BLaER1 (cell line): Measurements from ENCODE around the gene CEP112.
A peak's percentile ranks its signal among the peaks of the same experiment; 100 is the strongest.

Source experiments
- H3K27ac ChIP-seq: shearing (Covaris generic); formaldehyde crosslinking; 2 replicates; pipeline ENCODE4 v1.8.1; 2022
- H3K27me3 ChIP-seq: shearing (Covaris generic); formaldehyde crosslinking; 2 replicates; pipeline ENCODE4 v1.8.1; 2022
- H3K36me3 ChIP-seq: shearing (Covaris generic); formaldehyde crosslinking; 2 replicates; pipeline ENCODE4 v1.8.1; 2022
- H3K4me1 ChIP-seq: shearing (Covaris generic); formaldehyde crosslinking; 2 replicates; pipeline ENCODE4 v1.8.1; 2022
- H3K4me2 ChIP-seq: shearing (Covaris generic); formaldehyde crosslinking; 2 replicates; pipeline ENCODE4 v1.8.1; 2022
- H3K4me3 ChIP-seq: shearing (Covaris generic); formaldehyde crosslinking; 2 replicates; pipeline ENCODE4 v1.8.1; 2022
- H3K9ac ChIP-seq: shearing (Covaris generic); formaldehyde crosslinking; 2 replicates; pipeline ENCODE4 v1.8.1; 2022
- H3K9me3 ChIP-seq: shearing (Covaris generic); formaldehyde crosslinking; 2 replicates; pipeline ENCODE4 v1.8.1; 2022
- H4K20me1 ChIP-seq: shearing (Covaris generic); formaldehyde crosslinking; 2 replicates; pipeline ENCODE4 v1.8.1; 2022
- Cebpa-rat ChIP-seq: shearing (Covaris generic); IDR thresholded peaks from 2 replicates; pipeline ENCODE4 v1.8.1; 2022

The CEP112 gene

DNA sequence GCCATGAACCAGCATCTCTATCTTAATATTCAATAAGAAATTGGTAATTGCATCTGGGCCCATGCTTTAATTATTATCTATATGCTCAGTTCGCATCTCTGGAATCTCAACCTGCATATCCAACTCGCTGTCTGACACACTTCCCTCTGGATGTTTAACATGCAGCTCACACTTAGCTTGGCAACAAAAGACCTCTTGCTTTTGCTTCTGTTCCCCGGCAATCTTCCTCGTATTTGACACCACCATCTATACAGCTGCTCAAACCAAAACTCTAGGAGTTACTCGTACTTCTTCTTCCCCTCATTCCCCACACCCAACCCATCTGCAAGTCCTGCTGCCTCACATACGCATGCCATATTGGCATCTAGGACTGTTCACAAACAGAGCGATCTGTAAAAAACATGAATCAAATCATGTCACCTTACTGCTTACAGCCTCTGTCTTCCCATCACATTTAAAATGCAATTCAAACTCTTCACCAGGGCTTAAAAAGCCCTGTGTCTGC lies 300.6 kb downstream of the CEP112 start:
- Histone ChIP-seq H3K9me3 (no peaks in the 10 kb centered on the region), H3K36me3 (no peaks in the 10 kb centered on the region), H3K4me2 (no peak overlapping the region), H3K27me3 (no peaks in the 10 kb centered on the region), H3K4me1 (no peaks in the 10 kb centered on the region), H4K20me1 (no peaks in the 10 kb centered on the region), H3K9ac (no peak overlapping the region), H3K27ac (no peak overlapping the region), H3K4me3 (no peak overlapping the region)
- TF ChIP-seq Cebpa-rat = no peak

DNA sequence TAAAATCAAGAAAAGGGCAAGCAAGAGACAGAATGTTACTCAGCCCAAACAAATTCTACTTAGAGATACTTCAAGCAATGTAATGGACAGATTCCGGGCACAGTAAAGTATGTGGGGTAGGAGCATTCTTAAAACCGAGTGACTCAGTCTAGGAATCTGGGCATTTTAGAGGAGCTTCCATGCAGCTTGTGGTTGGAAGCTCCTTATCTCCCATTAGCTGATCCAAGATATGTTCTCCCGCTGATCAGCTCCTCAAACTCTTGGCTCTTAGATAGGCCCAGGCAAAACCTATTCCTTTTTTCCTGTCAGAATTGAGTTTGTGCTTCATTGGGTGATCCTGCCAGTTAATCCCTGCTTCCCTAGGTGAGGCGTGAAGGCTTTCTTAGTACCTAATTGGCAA lies 303.3 kb downstream of the CEP112 start:
- Histone ChIP-seq H4K20me1 (no peaks in the 10 kb centered on the region), H3K4me1 (no peaks in the 10 kb centered on the region), H3K36me3 (no peaks in the 10 kb centered on the region), H3K4me3 (no peak overlapping the region), H3K27ac (no peak overlapping the region), H3K9ac (no peak overlapping the region), H3K4me2 (no peak overlapping the region), H3K9me3 (no peaks in the 10 kb centered on the region), H3K27me3 (no peaks in the 10 kb centered on the region)
- no peak for TF ChIP-seq Cebpa-rat

DNA sequence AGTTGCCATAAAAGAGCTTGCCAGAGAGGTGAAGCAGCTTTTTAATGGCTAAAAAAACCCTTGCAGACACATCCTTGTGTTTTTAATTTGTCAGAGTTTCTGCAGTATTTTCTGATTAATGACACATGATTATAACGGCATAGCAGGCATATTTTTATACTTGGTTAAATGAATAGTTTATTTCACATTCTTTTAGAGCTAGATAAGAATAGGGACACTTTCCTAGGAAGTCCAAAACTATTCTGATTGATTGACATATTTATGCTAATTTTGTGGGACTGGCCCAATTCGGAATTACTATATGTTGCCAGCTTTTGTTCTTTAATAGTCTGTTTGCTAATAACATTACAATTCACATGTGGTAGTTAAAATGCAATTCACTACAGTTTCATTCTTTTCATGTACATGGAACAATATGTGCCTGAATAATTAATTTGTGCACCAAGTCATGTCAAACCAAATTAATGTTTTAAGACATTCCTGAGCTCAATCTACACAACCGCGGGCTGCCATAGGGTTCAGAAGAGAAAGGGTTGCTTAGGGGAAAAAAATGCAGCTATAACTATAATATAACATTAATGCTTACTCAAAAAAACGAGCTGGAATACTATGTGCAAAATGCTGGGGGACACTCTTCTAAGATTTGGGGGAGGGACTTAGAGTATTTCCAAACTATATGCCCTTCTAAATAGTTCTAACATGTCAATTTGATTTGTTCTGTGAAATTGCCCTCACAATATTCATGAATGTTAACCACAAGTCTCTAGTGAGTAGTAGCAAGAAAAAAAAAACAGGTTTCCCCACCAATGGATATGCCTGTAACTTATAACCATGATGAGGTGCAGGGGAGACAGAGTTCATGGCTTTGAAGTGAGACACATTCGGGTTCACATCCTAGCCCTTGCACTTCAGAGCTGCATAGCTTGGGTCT lies 305.4 kb downstream of the CEP112 start:
- Histone ChIP-seq H3K9me3 (no peaks in the 10 kb centered on the region), H3K9ac (no peak overlapping the region), H3K4me1 (no peaks in the 10 kb centered on the region), H4K20me1 (no peaks in the 10 kb centered on the region), H3K4me3 (no peak overlapping the region), H3K36me3 (no peaks in the 10 kb centered on the region), H3K27ac (no peak overlapping the region), H3K4me2 (no peak overlapping the region), H3K27me3 (no peaks in the 10 kb centered on the region)
- TF ChIP-seq Cebpa-rat = no peak

DNA sequence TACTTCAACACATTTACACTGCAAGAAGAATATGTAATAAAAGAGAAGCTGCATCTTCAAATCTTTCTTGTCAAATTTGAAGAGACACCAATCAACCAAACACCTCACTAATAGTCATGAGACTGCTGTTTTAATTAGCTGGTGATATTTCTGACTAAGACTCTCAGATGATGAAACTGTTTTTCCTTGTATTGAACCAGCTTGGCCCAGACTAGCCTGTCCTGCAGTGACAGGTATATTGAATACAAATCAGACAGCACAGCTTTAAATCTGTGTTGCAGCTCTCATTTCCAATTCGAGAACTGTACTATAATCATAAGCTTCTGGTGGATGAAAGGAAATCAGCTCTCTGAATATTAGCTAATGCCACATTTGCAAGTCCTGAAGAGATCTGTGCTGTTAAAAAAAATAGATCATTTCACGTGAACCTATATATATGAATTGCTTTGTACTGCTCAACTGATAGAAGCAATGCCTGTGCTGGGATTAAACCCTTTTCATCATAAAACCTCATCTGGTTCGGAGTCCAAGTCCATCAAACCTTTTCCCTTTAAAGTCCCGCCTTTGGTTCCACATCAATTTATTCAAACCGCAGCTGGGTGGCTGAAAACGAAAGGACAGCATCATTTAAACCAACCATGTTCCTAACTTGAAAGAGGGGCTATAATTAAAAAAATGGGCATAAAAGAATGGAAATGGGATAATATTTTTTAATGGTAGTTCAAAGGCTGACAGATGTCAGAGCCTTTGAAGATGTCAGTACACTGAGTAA lies 306.2 kb downstream of the CEP112 start:
- Histone ChIP-seq H4K20me1 (no peaks in the 10 kb centered on the region), H3K27ac (no peak overlapping the region), H3K4me1 (no peaks in the 10 kb centered on the region), H3K9me3 (no peaks in the 10 kb centered on the region), H3K4me3 (no peak overlapping the region), H3K4me2 (no peak overlapping the region), H3K27me3 (no peaks in the 10 kb centered on the region), H3K36me3 (no peaks in the 10 kb centered on the region), H3K9ac (no peak overlapping the region)
- no peak for TF ChIP-seq Cebpa-rat

DNA sequence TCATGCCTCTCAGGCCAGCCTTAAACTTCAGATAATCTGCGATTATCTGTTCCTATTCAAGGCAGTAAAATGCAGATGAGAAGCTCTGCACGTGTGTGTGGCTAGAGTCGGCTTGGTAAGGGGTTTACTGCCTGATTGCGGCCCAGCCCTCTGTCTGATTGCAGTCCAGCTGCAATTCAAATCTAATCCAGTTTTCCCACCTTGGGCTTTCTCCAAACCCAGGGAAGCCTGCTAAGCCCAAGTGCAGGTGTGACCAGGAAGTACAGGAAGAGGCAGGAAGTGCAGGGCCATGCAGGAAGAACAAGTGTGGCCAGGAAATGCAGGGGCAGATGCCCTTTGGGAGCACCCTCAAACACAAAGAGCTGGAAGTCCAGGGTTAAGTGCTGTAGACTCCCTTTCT lies 314.9 kb downstream of the CEP112 start:
- peaks cover 5% of the 10 kb centered on the region; the same call in 1 of the 2 replicates for H3K4me1 ChIP-seq
- H4K20me1 ChIP-seq = no peaks in the 10 kb centered on the region
- 0 out of 2 replicates have a peak overlapping the region, but pooled peaks have one; percentile 11 for H3K4me2 ChIP-seq
- no peak overlapping the region for H3K4me3 ChIP-seq
- H3K27ac ChIP-seq = no peak overlapping the region; the same call in 1 of the 2 replicates
- H3K27me3 ChIP-seq = no peaks in the 10 kb centered on the region
- H3K9me3 ChIP-seq = peaks cover 22% of the 10 kb centered on the region
- no peak for TF ChIP-seq Cebpa-rat
- no peaks in the 10 kb centered on the region for H3K36me3 ChIP-seq
- H3K9ac ChIP-seq = no peak overlapping the region

DNA sequence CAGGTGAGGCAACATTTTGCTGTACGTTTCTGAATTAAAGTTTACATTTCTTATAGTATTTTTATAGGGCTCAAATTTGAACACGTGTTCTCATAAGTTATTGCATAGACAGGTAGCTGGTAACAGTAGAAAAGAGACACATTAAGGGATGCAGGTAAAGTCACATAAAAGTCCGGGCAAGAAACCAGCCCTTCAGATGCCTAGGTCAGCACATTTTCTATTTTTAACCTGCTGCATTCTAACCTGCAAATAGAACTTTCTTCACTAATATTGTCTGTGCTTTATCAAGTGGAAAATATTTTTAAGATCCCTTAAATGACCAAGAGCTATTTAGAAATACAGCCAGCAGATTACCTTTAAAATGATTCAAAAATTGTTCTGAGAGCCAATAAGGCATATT lies 323.1 kb downstream of the CEP112 start:
- H3K27ac ChIP-seq = no peak overlapping the region
- H3K9ac ChIP-seq = no peak overlapping the region
- TF ChIP-seq Cebpa-rat = no peak
- no peak overlapping the region for H3K4me3 ChIP-seq
- H3K4me2 ChIP-seq = no peak overlapping the region
- peaks cover 23% of the 10 kb centered on the region for H3K9me3 ChIP-seq
- no peaks in the 10 kb centered on the region for H4K20me1 ChIP-seq
- H3K27me3 ChIP-seq = no peaks in the 10 kb centered on the region
- no peaks in the 10 kb centered on the region for H3K4me1 ChIP-seq
- H3K36me3 ChIP-seq = peaks cover 16% of the 10 kb centered on the region; the same call in 1 of the 2 replicates

DNA sequence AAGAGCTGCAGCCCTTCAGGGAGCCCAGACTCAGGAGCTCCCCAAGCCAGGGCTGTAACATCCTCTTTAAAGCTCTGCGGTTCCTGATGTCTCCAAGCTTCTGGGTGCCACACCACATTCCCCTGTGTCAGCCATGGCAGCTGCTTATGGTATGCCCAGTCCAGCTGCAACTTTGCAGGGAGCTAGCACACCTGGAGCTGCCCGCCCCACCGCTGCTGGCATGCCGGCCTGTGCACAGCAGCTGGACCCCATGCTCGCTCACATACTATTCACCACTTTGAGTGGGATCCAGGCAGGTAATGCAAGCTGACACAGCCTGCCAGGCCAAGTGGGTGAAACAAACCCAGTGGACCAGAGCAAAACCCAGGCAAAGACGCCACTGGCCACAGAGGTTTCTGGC lies 324.9 kb downstream of the CEP112 start:
- no peak for TF ChIP-seq Cebpa-rat
- Histone ChIP-seq H3K4me2 (no peak overlapping the region), H3K36me3 (peaks cover 16% of the 10 kb centered on the region; the same call in 1 of the 2 replicates), H3K9ac (no peak overlapping the region), H3K4me1 (no peaks in the 10 kb centered on the region), H3K27ac (no peak overlapping the region), H3K4me3 (no peak overlapping the region), H3K9me3 (peaks cover 23% of the 10 kb centered on the region), H4K20me1 (no peaks in the 10 kb centered on the region), H3K27me3 (no peaks in the 10 kb centered on the region)

DNA sequence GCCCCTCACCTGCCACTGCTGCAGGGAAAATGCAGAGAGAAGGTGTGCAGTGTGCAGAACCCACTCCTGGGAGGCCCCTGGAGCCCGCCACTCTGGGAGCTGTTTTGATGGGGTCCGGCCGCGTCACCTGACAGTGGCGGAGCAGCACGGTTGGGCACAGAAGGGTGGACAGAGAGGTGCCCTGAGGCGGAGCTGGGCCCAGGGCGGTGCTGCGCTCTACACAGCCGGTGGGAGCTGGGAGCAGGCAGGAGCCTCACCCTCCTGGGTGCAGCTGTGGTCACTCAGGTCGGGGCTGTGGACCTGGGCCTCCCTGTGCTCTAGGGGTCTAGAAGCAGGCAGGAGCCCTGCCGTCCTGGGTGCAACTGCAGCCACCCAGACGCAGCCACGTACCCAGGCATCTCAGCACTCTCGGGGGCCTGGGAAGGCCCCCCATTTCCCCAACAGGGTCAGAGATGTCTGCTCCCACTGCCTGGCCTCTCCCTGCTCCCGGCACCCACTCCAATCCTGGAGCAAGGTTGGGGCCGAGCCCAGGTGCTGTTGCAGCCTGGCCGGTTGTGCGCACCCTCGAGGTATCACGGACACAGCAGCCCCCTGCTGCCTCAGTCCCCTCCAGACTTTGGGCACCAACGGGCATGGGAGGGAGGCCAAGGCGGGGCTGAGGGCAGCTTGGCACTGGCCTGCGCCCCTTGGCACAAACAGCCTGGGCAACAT lies 326.1 kb downstream of the CEP112 start:
- Histone ChIP-seq H3K27me3 (no peaks in the 10 kb centered on the region), H3K4me2 (no peak overlapping the region), H4K20me1 (no peaks in the 10 kb centered on the region), H3K4me1 (no peaks in the 10 kb centered on the region), H3K27ac (no peak overlapping the region), H3K9me3 (peaks cover 23% of the 10 kb centered on the region), H3K4me3 (no peak overlapping the region), H3K36me3 (peaks cover 16% of the 10 kb centered on the region; the same call in 1 of the 2 replicates), H3K9ac (no peak overlapping the region)
- no peak for TF ChIP-seq Cebpa-rat

DNA sequence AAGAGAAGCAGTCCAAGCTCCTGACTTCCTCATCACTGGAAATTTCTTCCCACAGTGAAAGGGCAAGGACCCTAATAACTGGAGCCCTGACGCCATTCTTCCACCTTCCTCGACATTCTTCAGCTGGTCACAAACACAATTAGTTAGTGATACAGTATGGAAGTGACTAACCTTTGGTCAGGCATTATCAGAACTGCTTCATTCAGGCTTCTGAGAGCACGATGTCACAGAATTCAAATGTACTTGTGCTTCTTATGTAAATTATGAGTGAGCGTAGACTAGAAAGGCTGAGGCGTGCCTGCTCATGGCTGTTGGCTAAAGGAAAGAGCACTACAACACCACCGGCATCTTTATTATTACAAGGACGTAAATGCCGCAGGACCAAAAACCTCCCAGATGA lies 327.5 kb downstream of the CEP112 start:
- no peak overlapping the region for H3K4me3 ChIP-seq
- no peak overlapping the region for H3K9ac ChIP-seq
- no peak for TF ChIP-seq Cebpa-rat
- H3K4me1 ChIP-seq = no peaks in the 10 kb centered on the region
- H4K20me1 ChIP-seq = no peaks in the 10 kb centered on the region
- H3K27ac ChIP-seq = no peak overlapping the region
- H3K9me3 ChIP-seq = peaks cover 23% of the 10 kb centered on the region
- peaks cover 16% of the 10 kb centered on the region; the same call in 1 of the 2 replicates for H3K36me3 ChIP-seq
- H3K27me3 ChIP-seq = no peaks in the 10 kb centered on the region
- no peak overlapping the region for H3K4me2 ChIP-seq
